Measurements from ENCODE around the gene CARNS1.
"Not testable (repeated sequence)": the region's sequence is repeated elsewhere in the genome, so short reads cannot be mapped to it uniquely, and the experiment has no call there.

CARNS1 gene

GRCh38 chr11:67397986-67398660 is 17.4 kb upstream of the CARNS1 start:
- DNase-seq, result no peak

GRCh38 chr11:67398661-67399563 is 16.6 kb upstream of the CARNS1 start:
- DNase-seq, result no peak

- no peak for DNase-seq
These were observed 15.1 kb upstream of the CARNS1 start for GRCh38 chr11:67400251-67400941.

- DNase-seq, result no peak
These were observed 14.5 kb upstream of the CARNS1 start for GRCh38 chr11:67400942-67401494.

GRCh38 chr11:67401495-67402191 is 13.8 kb upstream of the CARNS1 start, which contains the start of gene PPP1CA:
PPP1CA (minus strand) TSS chr11:67401858; CDS start chr11:67401782, 76 bp downstream.
- peak; percentile 75 for DNase-seq

- not testable (repeated sequence) for DNase-seq
These were observed 13.2 kb upstream of the CARNS1 start for GRCh38 chr11:67402192-67402839.

- DNase-seq, result not testable (repeated sequence)
These were observed 12.4 kb upstream of the CARNS1 start for GRCh38 chr11:67403085-67403484.

GRCh38 chr11:67404515-67405195 is 10.8 kb upstream of the CARNS1 start:
- no peak for DNase-seq

- no peak for DNase-seq
These were observed 10.3 kb upstream of the CARNS1 start for GRCh38 chr11:67405196-67405567.

- DNase-seq, result no peak
These were observed 9.7 kb upstream of the CARNS1 start for GRCh38 chr11:67405688-67406339.

- DNase-seq, result no peak
These were observed 9.0 kb upstream of the CARNS1 start for GRCh38 chr11:67406420-67406968.

- DNase-seq, result peak; percentile 13
These were observed 8.3 kb upstream of the CARNS1 start for GRCh38 chr11:67406969-67407687.

GRCh38 chr11:67407688-67408163 is 7.8 kb upstream of the CARNS1 start:
- no peak for DNase-seq

GRCh38 chr11:67408437-67409200 is 6.9 kb upstream of the CARNS1 start:
- no peak for DNase-seq

GRCh38 chr11:67409261-67409666 is 6.2 kb upstream of the CARNS1 start:
- no peak for DNase-seq

GRCh38 chr11:67409781-67410368 is 5.6 kb upstream of the CARNS1 start:
- DNase-seq, result peak; percentile 28

GRCh38 chr11:67410369-67410831 is 5.1 kb upstream of the CARNS1 start:
- no peak for DNase-seq
